KOPT-K1 (cell line): ENCODE results near the gene SLC50A1.

Experiments used
- H3K27ac ChIP-seq: fragments of 200-600 bp; sonication (generic); 2 replicates; pipeline ENCODE4 v1.5.1; 2016; ENCODE audit warnings: antibody characterized with exemption, mild to moderate bottlenecking, low read depth, low read length; ENCODE audit not compliant: poor library complexity, severe bottlenecking
- H3K36me3 ChIP-seq: fragments of 200-600 bp; sonication (generic); 2 replicates; pipeline ENCODE4 v1.5.1; 2017; ENCODE audit warnings: antibody characterized with exemption, mild to moderate bottlenecking, low read length, moderate library complexity; ENCODE audit not compliant: insufficient read depth
- H3K9me3 ChIP-seq: fragments of 200-600 bp; sonication (generic); 2 replicates; pipeline ENCODE4 v1.5.1; 2017; ENCODE audit warnings: antibody characterized with exemption, low read length, mild to moderate bottlenecking; ENCODE audit not compliant: insufficient read depth, poor library complexity, severe bottlenecking

Gene SLC50A1

GRCh38 chr1:155125946-155126555, 9.6 kb upstream of the SLC50A1 start:
- H3K9me3 ChIP-seq = no peaks in the 10 kb centered on the region
- H3K27ac ChIP-seq = no peak overlapping the region
- H3K36me3 ChIP-seq = no peaks in the 10 kb centered on the region

GRCh38 chr1:155126556-155127104, 9.0 kb upstream of the SLC50A1 start:
- no peaks in the 10 kb centered on the region for H3K36me3 ChIP-seq
- H3K27ac ChIP-seq = no peak overlapping the region
- H3K9me3 ChIP-seq = no peaks in the 10 kb centered on the region

- no peaks in the 10 kb centered on the region for H3K9me3 ChIP-seq
- H3K27ac ChIP-seq = no peak within 1 kb of the TSS
- no peaks in the 10 kb centered on the region for H3K36me3 ChIP-seq
Measured at GRCh38 chr1:155127105-155127966, 8.3 kb upstream of the SLC50A1 start, which contains the start of gene EFNA1. Gene EFNA1 (plus strand): TSS chr1:155127876. CDS start chr1:155127978, 102 bp downstream.

- Histone ChIP-seq H3K36me3 (no peaks in the 10 kb centered on the region), H3K9me3 (no peaks in the 10 kb centered on the region), H3K27ac (no peak overlapping the region)
Measured at GRCh38 chr1:155127967-155128754, 7.5 kb upstream of the SLC50A1 start.

- no peak overlapping the region for H3K27ac ChIP-seq
- no peaks in the 10 kb centered on the region for H3K36me3 ChIP-seq
- no peaks in the 10 kb centered on the region for H3K9me3 ChIP-seq
Measured at GRCh38 chr1:155128755-155129473, 6.7 kb upstream of the SLC50A1 start.

GRCh38 chr1:155130272-155131006, 5.2 kb upstream of the SLC50A1 start:
- H3K9me3 ChIP-seq = no peaks in the 10 kb centered on the region
- H3K27ac ChIP-seq = no peak overlapping the region

GRCh38 chr1:155131285-155131684, 4.4 kb upstream of the SLC50A1 start:
- H3K27ac ChIP-seq = no peak overlapping the region
- no peaks in the 10 kb centered on the region for H3K36me3 ChIP-seq

More at GRCh38 chr1:155130272-155131006, 5.2 kb upstream of the SLC50A1 start:
- no peaks in the 10 kb centered on the region for H3K36me3 ChIP-seq

GRCh38 chr1:155131856-155132255, 3.8 kb upstream of the SLC50A1 start:
- Histone ChIP-seq H3K36me3 (no peaks in the 10 kb centered on the region), H3K27ac (no peak overlapping the region)

More at GRCh38 chr1:155131285-155131684, 4.4 kb upstream of the SLC50A1 start:
- no peaks in the 10 kb centered on the region for H3K9me3 ChIP-seq

GRCh38 chr1:155133799-155134281, 1.8 kb upstream of the SLC50A1 start:
- H3K36me3 ChIP-seq = no peaks in the 10 kb centered on the region
- H3K9me3 ChIP-seq = no peaks in the 10 kb centered on the region
- no peak overlapping the region for H3K27ac ChIP-seq

More at GRCh38 chr1:155131856-155132255, 3.8 kb upstream of the SLC50A1 start:
- no peaks in the 10 kb centered on the region for H3K9me3 ChIP-seq

GRCh38 chr1:155134322-155134721, 1.3 kb upstream of the SLC50A1 start:
- Histone ChIP-seq H3K36me3 (no peaks in the 10 kb centered on the region), H3K27ac (no peak overlapping the region)

GRCh38 chr1:155134880-155135414, 705 bp upstream of the SLC50A1 start:
- H3K27ac ChIP-seq = peak overlapping the region; percentile 93
- H3K36me3 ChIP-seq = no peaks in the 10 kb centered on the region
- H3K9me3 ChIP-seq = no peaks in the 10 kb centered on the region

More at GRCh38 chr1:155134322-155134721, 1.3 kb upstream of the SLC50A1 start:
- no peaks in the 10 kb centered on the region for H3K9me3 ChIP-seq

- Histone ChIP-seq H3K27ac (peak overlapping the region; percentile 93), H3K9me3 (no peaks in the 10 kb centered on the region)
Measured at GRCh38 chr1:155136748-155137147, 1.1 kb downstream of the SLC50A1 start.

GRCh38 chr1:155137154-155137949, 1.7 kb downstream of the SLC50A1 start:
- no peaks in the 10 kb centered on the region for H3K9me3 ChIP-seq
- no peaks in the 10 kb centered on the region for H3K36me3 ChIP-seq
- peak overlapping the region; percentile 93 for H3K27ac ChIP-seq

More at GRCh38 chr1:155136748-155137147, 1.1 kb downstream of the SLC50A1 start:
- H3K36me3 ChIP-seq = no peaks in the 10 kb centered on the region
